HCT116 (cell line): ENCODE measurements around the gene STAB1. TPM values are rescaled to one million over a fixed set of nuclear protein-coding genes. Genes with fewer than 3 reads are reported as not detected.

Experiments
- ATAC-seq: fragments of 200-7000 bp; cut with Tn5 transposase; 2 replicates; pipeline ENCODE4 v1.9.1; 2020; ENCODE audit warnings: mild to moderate bottlenecking, moderate library complexity
- BruUV-seq: library from RNA; stranded (reverse); fragments of 400-500 nt; replicated peaks from 2 replicates; lab custom pipeline; 2021; lab: Mats Ljungman, UMichigan
- CTCF ChIA-PET: fragments of 300-600 bp; sonication (Branson Sonifier 250); formaldehyde crosslinking; loops from one replicate; lab custom pipeline; 2021; ENCODE audit warnings: antibody characterized with exemption; lab: Charles Lee
- POLR2A ChIA-PET: fragments of 300-600, 350-600 bp; sonication (Branson Sonifier 250); formaldehyde crosslinking; loops from one replicate; lab custom pipeline; 2021; ENCODE audit warnings: antibody characterized with exemption; lab: Charles Lee
- RAD21 ChIA-PET, 2 experiments: fragments of 300-600 bp; sonication (Branson Sonifier 250); formaldehyde crosslinking; loops; one replicate each; lab custom pipeline; 2023; ENCODE audit warnings: low total read pairs in 2 of 2; ENCODE audit not compliant: uncharacterized antibody in 2 of 2, unreplicated experiment in 2 of 2, low non-redundant PET in 1 of 2; lab: Charles Lee
- DNase-seq: peaks from one replicate; pipeline ENCODE4 v3.0.0-alpha.2; 2010; ENCODE audit warnings: low read depth, low spot score
- H2AFZ ChIP-seq: fragments of 200-600 bp; shearing (Covaris generic), sonication (generic); 2 replicates; pipeline ENCODE4 v1.6.1; 2017; ENCODE audit warnings: low read depth, mixed run types, mixed read lengths, antibody characterized with exemption, low read length; ENCODE audit not compliant: poor library complexity, severe bottlenecking
- H3K27ac ChIP-seq: 2 replicates; pipeline ENCODE4 v1.5.1; 2012; ENCODE audit warnings: low read depth, low read length
- H3K27me3 ChIP-seq: fragments of 200-600 bp; sonication (generic); 2 replicates; pipeline ENCODE4 v1.6.1; 2016; ENCODE audit warnings: mixed run types, low read length, mixed read lengths; ENCODE audit not compliant: insufficient read depth
- H3K36me3 ChIP-seq, 2 experiments: fragments of 200-500 bp in 1 of 2; fragments of 200-600 bp in 1 of 2; sonication (Bioruptor generic) in 1 of 2; sonication (generic) in 1 of 2; 2 replicates each; pipeline versions ENCODE4 v1.5.1 to v1.6.1; 2014 to 2016; ENCODE audit warnings: low read length in 2 of 2, inconsistent platforms in 1 of 2, mixed read lengths in 1 of 2, mixed run types in 1 of 2; ENCODE audit not compliant: insufficient read depth in 2 of 2, control insufficient read depth in 1 of 2
- H3K4me1 ChIP-seq, 2 experiments: fragments of 200-600 bp in 1 of 2; sonication (generic) in 1 of 2; 2 replicates each; pipeline versions ENCODE4 v1.5.1 to v1.6.1; 2012 to 2017; ENCODE audit warnings: low read length in 2 of 2, inconsistent platforms in 1 of 2, mild to moderate bottlenecking in 1 of 2, mixed read lengths in 1 of 2, mixed run types in 1 of 2, moderate library complexity in 1 of 2; ENCODE audit not compliant: insufficient read depth in 2 of 2, control insufficient read depth in 1 of 2
- H3K4me2 ChIP-seq: fragments of 200-600 bp; sonication (generic); 2 replicates; pipeline ENCODE4 v1.6.1; 2017; ENCODE audit warnings: mixed run types, low read length, mixed read lengths
- H3K4me3 ChIP-seq, 2 experiments: fragments of 200-600 bp in 1 of 2; sonication (generic) in 1 of 2; replicated peaks in 1 of 2; 2 replicates each; pipeline ENCODE4 v1.5.1; 2011 to 2016; ENCODE audit warnings: low read length in 2 of 2, control low read depth in 1 of 2, low read depth in 1 of 2, mild to moderate bottlenecking in 1 of 2, mixed read lengths in 1 of 2, mixed run types in 1 of 2
- H3K79me2 ChIP-seq: fragments of 200-600 bp; sonication (generic); 2 replicates; pipeline ENCODE4 v1.6.1; 2017; ENCODE audit warnings: mild to moderate bottlenecking, mixed run types, low read length, moderate library complexity, mixed read lengths; ENCODE audit not compliant: insufficient read depth
- H3K9ac ChIP-seq: fragments of 200-600 bp; sonication (generic); 2 replicates; pipeline ENCODE4 v1.6.1; 2016; ENCODE audit warnings: low read length, mixed read lengths
- H3K9me2 ChIP-seq: fragments of 200-600 bp; sonication (generic), shearing (Covaris generic); 2 replicates; pipeline ENCODE4 v1.6.1; 2017; ENCODE audit warnings: mixed run types, mild to moderate bottlenecking, moderate library complexity; ENCODE audit not compliant: insufficient read depth
- H3K9me3 ChIP-seq, 2 experiments: fragments of 200-500 bp in 1 of 2; fragments of 200-600 bp in 1 of 2; sonication (Bioruptor generic) in 1 of 2; sonication (generic) in 1 of 2; 2 replicates each; pipeline ENCODE4 v1.6.1; 2014 to 2017; ENCODE audit warnings: low read length in 2 of 2, mixed read lengths in 2 of 2, inconsistent platforms in 1 of 2, low read depth in 1 of 2, mild to moderate bottlenecking in 1 of 2, mixed run types in 1 of 2, moderate library complexity in 1 of 2; ENCODE audit not compliant: control insufficient read depth in 1 of 2, insufficient read depth in 1 of 2
- H4K20me1 ChIP-seq: fragments of 200-600 bp; sonication (generic), shearing (Covaris generic); 2 replicates; pipeline ENCODE4 v1.6.1; 2017; ENCODE audit warnings: mixed run types, mild to moderate bottlenecking, moderate library complexity; ENCODE audit not compliant: insufficient read depth
- ATF3 ChIP-seq: IDR thresholded peaks from 2 replicates; pipeline ENCODE4 v1.6.1; 2012
- CBX3 ChIP-seq: IDR thresholded peaks from 2 replicates; pipeline ENCODE4 v1.6.1; 2012; ENCODE audit warnings: low read depth
- CEBPB ChIP-seq: IDR thresholded peaks from 2 replicates; pipeline ENCODE4 v1.6.1; 2012; ENCODE audit warnings: low read depth
- ELF1 ChIP-seq: IDR thresholded peaks from 2 replicates; pipeline ENCODE4 v1.6.1; 2012; ENCODE audit warnings: low read depth, borderline replicate concordance
- EZH2 ChIP-seq: fragments of 200-600 bp; sonication (generic); IDR thresholded peaks from 2 replicates; pipeline ENCODE4 v1.6.1; 2017; ENCODE audit warnings: antibody characterized with exemption, mixed run types
- JUND ChIP-seq: IDR thresholded peaks from 2 replicates; pipeline ENCODE4 v1.6.1; 2012
- POLR2A ChIP-seq: IDR thresholded peaks from 2 replicates; pipeline ENCODE4 v1.7.0; 2011; ENCODE audit warnings: borderline replicate concordance; ENCODE audit not compliant: insufficient read depth, insufficient read length; ENCODE audit errors: extremely low read depth
- POLR2AphosphoS5 ChIP-seq: IDR thresholded peaks from 2 replicates; pipeline ENCODE4 v1.6.1; 2011; ENCODE audit warnings: mild to moderate bottlenecking, low read depth, low read length, moderate library complexity
- RAD21 ChIP-seq: IDR thresholded peaks from 2 replicates; pipeline ENCODE4 v1.6.1; 2012; ENCODE audit warnings: low read depth, mild to moderate bottlenecking
- SIN3A ChIP-seq: IDR thresholded peaks from 2 replicates; pipeline ENCODE4 v1.6.1; 2012; ENCODE audit warnings: low read depth
- SP1 ChIP-seq: IDR thresholded peaks from 2 replicates; pipeline ENCODE4 v1.6.1; 2012; ENCODE audit warnings: low read depth
- TCF7L2 ChIP-seq: IDR thresholded peaks from 2 replicates; pipeline ENCODE4 v1.7.0; 2011; ENCODE audit warnings: borderline replicate concordance, inconsistent platforms; ENCODE audit not compliant: insufficient read depth, insufficient read length; ENCODE audit errors: extremely low read depth
- YY1 ChIP-seq: IDR thresholded peaks from 2 replicates; pipeline ENCODE4 v1.6.1; 2011; ENCODE audit warnings: low read length, low read depth, moderate library complexity, mild to moderate bottlenecking; ENCODE audit not compliant: insufficient replicate concordance; ENCODE audit errors: extremely low read depth
- ZFX ChIP-seq: fragments of 450-650 bp; IDR thresholded peaks from 2 replicates; pipeline ENCODE4 v1.6.1; 2017
- intact Hi-C: fragments of 100-400 bp; cut with micrococcal nuclease; formaldehyde crosslinking; loops from 2 replicates; pipeline ENCODE4 v1.10.0; 2022
- total RNA-seq: library from RNA; stranded (reverse); gene quantifications from one replicate; pipeline ENCODE4 v1.2.1, GENCODE V29; 2021; ENCODE audit not compliant: unreplicated experiment

The STAB1 gene
- total RNA-seq, 1 experiment from 2014 or later, result 0.44 TPM

DNA sequence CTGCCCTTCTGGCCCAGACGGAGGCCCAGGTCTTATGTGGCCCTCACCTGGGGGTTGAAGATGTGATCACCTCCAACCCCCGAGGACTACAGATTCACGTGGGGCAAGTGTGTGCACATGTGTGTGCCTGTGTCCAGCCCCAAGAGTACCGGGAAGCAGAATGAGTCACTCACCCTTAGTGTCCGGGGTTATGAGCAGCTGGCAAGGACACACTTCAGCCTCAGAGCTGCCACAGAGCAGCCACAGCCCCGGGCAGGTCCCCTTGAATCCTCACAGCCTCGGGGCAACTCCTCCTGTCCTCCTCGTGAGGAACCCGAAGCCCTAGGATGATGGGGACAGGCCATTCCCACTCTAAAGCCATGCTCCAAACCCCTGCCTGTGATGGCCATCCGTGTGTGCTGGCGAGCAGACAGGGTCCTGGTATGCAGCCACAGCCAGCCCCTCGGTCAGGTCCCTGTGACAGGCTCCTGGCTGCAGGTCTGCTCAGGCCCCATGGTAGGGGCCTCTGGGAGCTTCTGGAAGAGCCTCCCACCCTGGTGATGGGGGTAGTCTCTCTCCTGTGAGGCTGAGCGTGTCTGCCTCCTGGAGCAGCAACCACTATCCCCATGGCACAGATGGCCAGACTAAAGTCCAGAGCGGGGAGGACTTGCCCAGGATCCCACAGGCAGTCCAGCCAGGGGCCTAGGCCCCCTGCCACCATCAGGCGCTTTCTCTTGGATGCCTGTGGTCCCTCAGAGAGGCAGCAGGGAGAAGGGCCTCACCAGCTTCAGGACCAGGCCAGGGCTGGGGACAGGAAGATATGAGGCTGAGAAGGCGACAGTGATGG lies 852 bp downstream of the STAB1 start:
- Histone ChIP-seq H3K9me2 (no peaks in the 10 kb centered on the region), H3K9me3 (no peaks in the 10 kb centered on the region), H3K79me2 (no peaks in the 10 kb centered on the region), H3K36me3 (peaks cover 0 to 14% of the 10 kb centered on the region in 2 experiments; a peak in 2 of 4 replicates), H2AFZ (no peak overlapping the region), H4K20me1 (no peaks in the 10 kb centered on the region), H3K4me3 (no peak overlapping the region), H3K4me1 (no peaks in the 10 kb centered on the region), H3K9ac (no peak overlapping the region), H3K27ac (no peak overlapping the region), H3K27me3 (no peaks in the 10 kb centered on the region), H3K4me2 (no peak overlapping the region)
- POLR2A ChIA-PET, result interaction anchor here (0.6 kb wide), 1 partner anchor 36 kb away, joined by 3 read pairs; no protein-coding TSS in a partner anchor
- intact Hi-C loops, result no loop called here
- TF ChIP-seq POLR2AphosphoS5 (no peak), JUND (no peak), CBX3 (no peak), ELF1 (no peak), SP1 (no peak), POLR2A (no peak), TCF7L2 (no peak), CEBPB (no peak), YY1 (no peak), EZH2 (no peak), SIN3A (no peak), ATF3 (no peak), RAD21 (no peak), ZFX (no peak)
- no peak for DNase-seq
- RAD21 ChIA-PET, result no interaction called here
- CTCF ChIA-PET, result no interaction called here
- ATAC-seq, result peak; percentile 11; the same call in 1 of the 2 replicates
- BruUV-seq, result no TSS peak
